HepG2 (cell line): ENCODE measurements around the gene YPEL3. TPM values are rescaled to one million over a fixed set of nuclear protein-coding genes. Genes with fewer than 3 reads are reported as not detected.
A peak's percentile ranks its signal among the peaks of the same experiment; 100 is the strongest.

Source experiments
- FOXO1 ChIP-seq: sonication (generic); formaldehyde crosslinking; IDR thresholded peaks from 2 replicates; pipeline ENCODE4 v1.4.0; 2020; ENCODE audit warnings: missing genetic modification reagents
- HHEX ChIP-seq: IDR thresholded peaks from 2 replicates; pipeline ENCODE4 v1.6.1; 2016; ENCODE audit warnings: control low read depth
- JUND ChIP-seq: sonication (generic); formaldehyde crosslinking; IDR thresholded peaks from 2 replicates; pipeline ENCODE4 v1.8.0; 2022; ENCODE audit warnings: mild to moderate bottlenecking, missing genetic modification reagents
- NR2F1 ChIP-seq, 2 experiments: fragments of 450-650 bp in 1 of 2; formaldehyde crosslinking in 1 of 2; IDR thresholded peaks; 2 replicates each; pipeline versions ENCODE4 v1.5.0 to v1.6.1; 2016 to 2020; ENCODE audit warnings: mild to moderate bottlenecking in 1 of 2, missing compliant biosample characterization in 1 of 2, missing genetic modification reagents in 1 of 2, moderate library complexity in 1 of 2
- POLR2G ChIP-seq: fragments of 200-400 bp; formaldehyde crosslinking; IDR thresholded peaks from 2 replicates; pipeline ENCODE4 v1.6.1; 2018; ENCODE audit warnings: mild to moderate bottlenecking, low read depth, low read length, moderate library complexity
- SMAD3 ChIP-seq: sonication (generic); formaldehyde crosslinking; IDR thresholded peaks from 2 replicates; pipeline ENCODE4 v1.4.0; 2020; ENCODE audit warnings: missing genetic modification reagents
- TARDBP ChIP-seq: sonication (generic); formaldehyde crosslinking; IDR thresholded peaks from 2 replicates; pipeline ENCODE4 v1.8.0; 2022; ENCODE audit warnings: mild to moderate bottlenecking, missing genetic modification reagents
- ZBTB7A ChIP-seq: sonication (generic); formaldehyde crosslinking; IDR thresholded peaks from 2 replicates; pipeline ENCODE4 v1.8.0; 2022; ENCODE audit warnings: mild to moderate bottlenecking, missing genetic modification reagents
- ZNF253 ChIP-seq: sonication (generic); formaldehyde crosslinking; IDR thresholded peaks from 2 replicates; pipeline ENCODE4 v1.8.0; 2022; ENCODE audit warnings: mild to moderate bottlenecking, missing genetic modification reagents, borderline replicate concordance
- ZNF34 ChIP-seq: sonication (generic); formaldehyde crosslinking; IDR thresholded peaks from 2 replicates; pipeline ENCODE4 v1.4.0; 2020; ENCODE audit warnings: mild to moderate bottlenecking, missing genetic modification reagents, borderline replicate concordance
- ZSCAN21 ChIP-seq: sonication (generic); formaldehyde crosslinking; IDR thresholded peaks from 2 replicates; pipeline ENCODE4 v1.8.0; 2022; ENCODE audit warnings: mild to moderate bottlenecking, missing genetic modification reagents, moderate library complexity, borderline replicate concordance
- polyA plus RNA-seq, 8 experiments: library from polyadenylated mRNA; depleted of rRNA in 3 of 8; stranded (reverse) in 7 of 8; unstranded in 1 of 8; fragments of >200 nt; fragmentation: Illumina TruSeq in 4 of 8; extraction: Trizol in 4 of 8; gene quantifications; 2 replicates each; pipeline versions ENCODE4 v1.2.1 to v1.2.3, GENCODE V29; 2011 to 2016; ENCODE audit warnings: low read depth in 4 of 8, missing spikeins in 1 of 8, mixed read lengths in 1 of 8; ENCODE audit not compliant: insufficient read depth in 1 of 8
- total RNA-seq, 5 experiments: library from RNA; depleted of rRNA; stranded (reverse); fragments of >200 nt; fragmentation: Illumina TruSeq; extraction: Trizol; gene quantifications; 2 replicates each; pipeline ENCODE4 v1.2.3, GENCODE V29; 2016; ENCODE audit warnings: low read depth in 1 of 5
- TF ChIP-seq, protein P1 (sequence below): sonication (generic); formaldehyde crosslinking; IDR thresholded peaks from 2 replicates; pipeline ENCODE4 v1.4.0; 2020; ENCODE audit warnings: missing genetic modification reagents
- TF ChIP-seq, protein P2 (sequence below): sonication (generic); formaldehyde crosslinking; IDR thresholded peaks from 2 replicates; pipeline ENCODE4 v1.4.0; 2020; ENCODE audit warnings: mild to moderate bottlenecking, missing genetic modification reagents
- TF ChIP-seq, protein P3 (sequence below): sonication (generic); formaldehyde crosslinking; IDR thresholded peaks from 2 replicates; pipeline ENCODE4 v1.8.1; 2022; ENCODE audit warnings: mild to moderate bottlenecking, missing genetic modification reagents

YPEL3 gene
- total and polyA plus RNA-seq, 2 of the 13 experiments (the other 11 are each of a cell fraction or from before 2014, with no cell fraction given), result 5.4 to 47.0 TPM

DNA sequence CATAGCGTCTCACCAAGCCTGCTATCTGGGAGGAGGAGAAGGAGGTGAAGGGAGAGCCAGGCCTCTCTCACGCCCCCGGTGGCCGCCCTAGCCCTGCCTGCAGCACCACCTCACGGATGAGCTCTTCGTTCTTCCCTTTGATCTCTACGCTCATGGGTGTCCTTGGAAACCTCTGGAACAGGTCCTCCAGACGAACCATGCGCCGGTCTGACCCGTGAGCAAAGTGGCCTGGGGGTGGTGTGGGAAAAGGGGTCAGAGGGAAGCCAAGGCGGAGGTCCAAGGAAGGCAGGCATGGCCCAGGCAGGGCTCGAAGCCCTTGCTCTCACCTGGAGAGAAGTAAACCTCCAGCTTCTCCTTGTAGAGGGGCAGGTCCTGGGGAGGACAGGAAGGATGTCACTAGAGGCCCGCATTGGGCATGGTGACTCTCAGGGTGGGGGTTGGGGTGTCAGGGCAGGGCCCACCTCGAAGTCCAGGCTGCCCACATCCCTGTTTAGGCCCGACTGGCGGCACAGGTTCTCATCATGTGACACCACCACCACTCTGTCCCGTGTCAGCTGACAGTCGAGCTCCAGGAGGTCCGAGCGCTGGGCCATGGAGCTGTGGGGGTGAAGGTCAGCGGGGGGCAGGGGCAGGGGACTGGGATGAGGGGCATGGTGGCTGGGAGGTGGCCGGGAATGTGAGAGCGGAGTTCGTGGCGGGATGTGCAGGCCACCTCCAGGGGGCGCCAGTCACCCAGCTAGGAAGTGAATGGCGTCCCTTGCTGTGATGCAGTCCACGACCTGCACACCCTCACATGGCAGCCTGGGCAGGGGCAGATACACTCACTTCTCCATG is 16.4 kb upstream of the YPEL3 start (continued):
- TF ChIP-seq, protein P1, sequence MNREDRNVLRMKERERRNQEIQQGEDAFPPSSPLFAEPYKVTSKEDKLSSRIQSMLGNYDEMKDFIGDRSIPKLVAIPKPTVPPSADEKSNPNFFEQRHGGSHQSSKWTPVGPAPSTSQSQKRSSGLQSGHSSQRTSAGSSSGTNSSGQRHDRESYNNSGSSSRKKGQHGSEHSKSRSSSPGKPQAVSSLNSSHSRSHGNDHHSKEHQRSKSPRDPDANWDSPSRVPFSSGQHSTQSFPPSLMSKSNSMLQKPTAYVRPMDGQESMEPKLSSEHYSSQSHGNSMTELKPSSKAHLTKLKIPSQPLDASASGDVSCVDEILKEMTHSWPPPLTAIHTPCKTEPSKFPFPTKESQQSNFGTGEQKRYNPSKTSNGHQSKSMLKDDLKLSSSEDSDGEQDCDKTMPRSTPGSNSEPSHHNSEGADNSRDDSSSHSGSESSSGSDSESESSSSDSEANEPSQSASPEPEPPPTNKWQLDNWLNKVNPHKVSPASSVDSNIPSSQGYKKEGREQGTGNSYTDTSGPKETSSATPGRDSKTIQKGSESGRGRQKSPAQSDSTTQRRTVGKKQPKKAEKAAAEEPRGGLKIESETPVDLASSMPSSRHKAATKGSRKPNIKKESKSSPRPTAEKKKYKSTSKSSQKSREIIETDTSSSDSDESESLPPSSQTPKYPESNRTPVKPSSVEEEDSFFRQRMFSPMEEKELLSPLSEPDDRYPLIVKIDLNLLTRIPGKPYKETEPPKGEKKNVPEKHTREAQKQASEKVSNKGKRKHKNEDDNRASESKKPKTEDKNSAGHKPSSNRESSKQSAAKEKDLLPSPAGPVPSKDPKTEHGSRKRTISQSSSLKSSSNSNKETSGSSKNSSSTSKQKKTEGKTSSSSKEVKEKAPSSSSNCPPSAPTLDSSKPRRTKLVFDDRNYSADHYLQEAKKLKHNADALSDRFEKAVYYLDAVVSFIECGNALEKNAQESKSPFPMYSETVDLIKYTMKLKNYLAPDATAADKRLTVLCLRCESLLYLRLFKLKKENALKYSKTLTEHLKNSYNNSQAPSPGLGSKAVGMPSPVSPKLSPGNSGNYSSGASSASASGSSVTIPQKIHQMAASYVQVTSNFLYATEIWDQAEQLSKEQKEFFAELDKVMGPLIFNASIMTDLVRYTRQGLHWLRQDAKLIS (CRISPR knock-in tag), result peak; percentile 19; the same call in 1 of the 2 replicates
- TF ChIP-seq FOXO1 (CRISPR knock-in tag) (peak; percentile 61; the same call in 1 of the 2 replicates), JUND (CRISPR knock-in tag) (peak; percentile 41; the same call in 1 of the 2 replicates), ZBTB7A (CRISPR knock-in tag) (peak; percentile 49; the same call in 1 of the 2 replicates), ZNF34 (CRISPR knock-in tag) (no peak), SMAD3 (peak; percentile 19; the same call in 1 of the 2 replicates), ZSCAN21 (CRISPR knock-in tag) (peak; percentile 70), POLR2G (0 out of 2 replicates have a peak, but pooled peaks have one; percentile 23), NR2F1 (CRISPR knock-in tag; IDR thresholded peaks at IDR 0.05) (peak; percentile 45 to 68; a peak in 2 of 4 replicates), TARDBP (CRISPR knock-in tag) (peak; percentile 45; the same call in 1 of the 2 replicates), ZNF253 (CRISPR knock-in tag) (0 out of 2 replicates have a peak, but pooled peaks have one; percentile 40), HHEX (CRISPR knock-in tag) (no peak; the same call in 1 of the 2 replicates)
- TF ChIP-seq, protein P2, sequence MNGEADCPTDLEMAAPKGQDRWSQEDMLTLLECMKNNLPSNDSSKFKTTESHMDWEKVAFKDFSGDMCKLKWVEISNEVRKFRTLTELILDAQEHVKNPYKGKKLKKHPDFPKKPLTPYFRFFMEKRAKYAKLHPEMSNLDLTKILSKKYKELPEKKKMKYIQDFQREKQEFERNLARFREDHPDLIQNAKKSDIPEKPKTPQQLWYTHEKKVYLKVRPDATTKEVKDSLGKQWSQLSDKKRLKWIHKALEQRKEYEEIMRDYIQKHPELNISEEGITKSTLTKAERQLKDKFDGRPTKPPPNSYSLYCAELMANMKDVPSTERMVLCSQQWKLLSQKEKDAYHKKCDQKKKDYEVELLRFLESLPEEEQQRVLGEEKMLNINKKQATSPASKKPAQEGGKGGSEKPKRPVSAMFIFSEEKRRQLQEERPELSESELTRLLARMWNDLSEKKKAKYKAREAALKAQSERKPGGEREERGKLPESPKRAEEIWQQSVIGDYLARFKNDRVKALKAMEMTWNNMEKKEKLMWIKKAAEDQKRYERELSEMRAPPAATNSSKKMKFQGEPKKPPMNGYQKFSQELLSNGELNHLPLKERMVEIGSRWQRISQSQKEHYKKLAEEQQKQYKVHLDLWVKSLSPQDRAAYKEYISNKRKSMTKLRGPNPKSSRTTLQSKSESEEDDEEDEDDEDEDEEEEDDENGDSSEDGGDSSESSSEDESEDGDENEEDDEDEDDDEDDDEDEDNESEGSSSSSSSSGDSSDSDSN (CRISPR knock-in tag), result peak; percentile 80
- TF ChIP-seq, protein P3, sequence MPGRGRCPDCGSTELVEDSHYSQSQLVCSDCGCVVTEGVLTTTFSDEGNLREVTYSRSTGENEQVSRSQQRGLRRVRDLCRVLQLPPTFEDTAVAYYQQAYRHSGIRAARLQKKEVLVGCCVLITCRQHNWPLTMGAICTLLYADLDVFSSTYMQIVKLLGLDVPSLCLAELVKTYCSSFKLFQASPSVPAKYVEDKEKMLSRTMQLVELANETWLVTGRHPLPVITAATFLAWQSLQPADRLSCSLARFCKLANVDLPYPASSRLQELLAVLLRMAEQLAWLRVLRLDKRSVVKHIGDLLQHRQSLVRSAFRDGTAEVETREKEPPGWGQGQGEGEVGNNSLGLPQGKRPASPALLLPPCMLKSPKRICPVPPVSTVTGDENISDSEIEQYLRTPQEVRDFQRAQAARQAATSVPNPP (CRISPR knock-in tag), result peak; percentile 83; the same call in 1 of the 2 replicates
